Neutrophil (primary cell): ENCODE results near the gene CLNK.

Source experiments
- H3K27ac ChIP-seq: fragments of 200-600 bp; sonication (generic); 2 replicates; pipeline ENCODE4 v1.5.1; 2016; ENCODE audit warnings: mild to moderate bottlenecking, moderate library complexity
- H3K27me3 ChIP-seq: fragments of 200-600 bp; sonication (generic); 2 replicates; pipeline ENCODE4 v1.6.0; 2016; ENCODE audit warnings: mild to moderate bottlenecking
- H3K36me3 ChIP-seq: fragments of 200-600 bp; sonication (generic); 2 replicates; pipeline ENCODE4 v1.5.1; 2017
- H3K4me1 ChIP-seq, 2 experiments: fragments of 200-600 bp in 1 of 2; sonication (generic) in 1 of 2; 1 replicate in 1 of 2; 2 replicates in 1 of 2; pipeline versions ENCODE4 v1.5.1 to v1.6.1; 2013 to 2016; ENCODE audit warnings: low read depth in 1 of 2, low read length in 1 of 2, mild to moderate bottlenecking in 1 of 2, moderate library complexity in 1 of 2; ENCODE audit not compliant: control insufficient read depth in 1 of 2, insufficient read depth in 1 of 2
- H3K4me3 ChIP-seq, 2 experiments: fragments of 200-600 bp in 1 of 2; sonication (generic) in 1 of 2; 1 replicate in 1 of 2; 2 replicates in 1 of 2; pipeline ENCODE4 v1.5.1; 2013 to 2016; ENCODE audit warnings: low read depth in 1 of 2, low read length in 1 of 2, mild to moderate bottlenecking in 1 of 2, moderate library complexity in 1 of 2
- H3K9me3 ChIP-seq: fragments of 200-600 bp; sonication (generic); 2 replicates; pipeline ENCODE4 v1.5.1; 2016
- CTCF ChIP-seq: fragments of 200-600 bp; sonication (generic); IDR thresholded peaks from 2 replicates; pipeline ENCODE4 v1.5.1; 2016; ENCODE audit warnings: antibody characterized with exemption

CLNK gene

GRCh38 chr4:10608501-10609219 is 75.9 kb downstream of the CLNK start:
- TF ChIP-seq CTCF: no peak
- H3K27ac ChIP-seq: no peak overlapping the region
- H3K27me3 ChIP-seq: no peaks in the 10 kb centered on the region
- no peaks in the 10 kb centered on the region for H3K4me1 ChIP-seq
- H3K36me3 ChIP-seq: no peaks in the 10 kb centered on the region
- H3K9me3 ChIP-seq: no peaks in the 10 kb centered on the region
- H3K4me3 ChIP-seq: no peak overlapping the region

GRCh38 chr4:10607206-10607605 is 77.4 kb downstream of the CLNK start:
- Histone ChIP-seq H3K27ac (no peak overlapping the region), H3K9me3 (no peaks in the 10 kb centered on the region), H3K36me3 (no peaks in the 10 kb centered on the region), H3K4me3 (no peak overlapping the region), H3K4me1 (no peaks in the 10 kb centered on the region), H3K27me3 (no peaks in the 10 kb centered on the region)
- no peak for TF ChIP-seq CTCF

GRCh38 chr4:10606483-10607155 is 77.9 kb downstream of the CLNK start:
- Histone ChIP-seq H3K27ac (no peak overlapping the region), H3K9me3 (no peaks in the 10 kb centered on the region), H3K4me1 (no peaks in the 10 kb centered on the region), H3K27me3 (no peaks in the 10 kb centered on the region), H3K4me3 (no peak overlapping the region), H3K36me3 (no peaks in the 10 kb centered on the region)
- no peak for TF ChIP-seq CTCF

GRCh38 chr4:10605746-10606482 is 78.7 kb downstream of the CLNK start:
- no peak overlapping the region for H3K4me3 ChIP-seq
- H3K27me3 ChIP-seq: no peaks in the 10 kb centered on the region
- no peaks in the 10 kb centered on the region for H3K36me3 ChIP-seq
- no peaks in the 10 kb centered on the region for H3K4me1 ChIP-seq
- H3K27ac ChIP-seq: no peak overlapping the region
- no peak for TF ChIP-seq CTCF
- H3K9me3 ChIP-seq: no peaks in the 10 kb centered on the region

GRCh38 chr4:10605031-10605430 is 79.5 kb downstream of the CLNK start:
- Histone ChIP-seq H3K27ac (no peak overlapping the region), H3K4me3 (no peak overlapping the region), H3K9me3 (no peaks in the 10 kb centered on the region), H3K4me1 (no peaks in the 10 kb centered on the region), H3K27me3 (no peaks in the 10 kb centered on the region), H3K36me3 (no peaks in the 10 kb centered on the region)
- no peak for TF ChIP-seq CTCF
